ENCODE results near the gene PEAK1. TPM values are rescaled to one million over a fixed set of nuclear protein-coding genes. Genes with fewer than 3 reads are reported as not detected.

Gene PEAK1
- total RNA-seq, 1 experiment from 2014 or later = 18.4 TPM

DNA sequence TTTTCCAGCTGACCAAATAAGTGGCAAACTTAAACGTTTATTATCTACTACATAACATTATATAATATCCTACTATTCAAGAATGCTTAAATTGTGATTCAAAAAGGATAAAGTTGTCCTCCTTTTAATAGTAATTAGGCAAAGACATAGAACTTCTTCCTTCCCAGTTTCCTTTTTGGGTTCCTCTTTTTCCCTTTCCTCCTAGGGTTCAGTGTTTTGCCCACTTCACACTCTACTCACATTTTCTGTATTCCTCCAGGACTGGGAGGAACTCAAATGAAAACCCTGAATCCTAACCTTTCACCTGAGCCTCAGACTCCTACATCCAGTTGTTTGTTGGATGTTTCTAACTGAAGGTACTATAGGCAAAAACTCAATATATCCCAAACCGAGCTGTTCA is 132.5 kb downstream of the PEAK1 start:
- BruUV-seq (replicated peaks) = no TSS peak
- ChIA-PET POLR2A (no interaction called here), CTCF (no interaction called here)
- Mint-ChIP-seq H3K4me3 (ENCODE audit: unreplicated experiment) (no peak overlapping the region), H3K9me3 (ENCODE audit: unreplicated experiment) (no peaks in the 10 kb centered on the region), H3K4me1 (ENCODE audit: low read depth, unreplicated experiment) (no peaks in the 10 kb centered on the region), H3K27me3 (ENCODE audit: insufficient read depth, unreplicated experiment) (no peaks in the 10 kb centered on the region), H3K27ac (ENCODE audit: unreplicated experiment) (no peak overlapping the region), H3K36me3 (ENCODE audit: insufficient read depth, unreplicated experiment) (no peaks in the 10 kb centered on the region)
- H3K4me3 ChIP-seq (ENCODE audit: low read depth, low read length) = no peak overlapping the region
- H3K4me1 ChIP-seq = no peaks in the 10 kb centered on the region
- H3K36me3 ChIP-seq (ENCODE audit: control insufficient read depth, insufficient read depth, low read length) = no peaks in the 10 kb centered on the region
- H3K27me3 ChIP-seq (replicated peaks; ENCODE audit: control insufficient read depth, insufficient read depth, low read length) = no peaks in the 10 kb centered on the region
- TF ChIP-seq, protein P1, sequence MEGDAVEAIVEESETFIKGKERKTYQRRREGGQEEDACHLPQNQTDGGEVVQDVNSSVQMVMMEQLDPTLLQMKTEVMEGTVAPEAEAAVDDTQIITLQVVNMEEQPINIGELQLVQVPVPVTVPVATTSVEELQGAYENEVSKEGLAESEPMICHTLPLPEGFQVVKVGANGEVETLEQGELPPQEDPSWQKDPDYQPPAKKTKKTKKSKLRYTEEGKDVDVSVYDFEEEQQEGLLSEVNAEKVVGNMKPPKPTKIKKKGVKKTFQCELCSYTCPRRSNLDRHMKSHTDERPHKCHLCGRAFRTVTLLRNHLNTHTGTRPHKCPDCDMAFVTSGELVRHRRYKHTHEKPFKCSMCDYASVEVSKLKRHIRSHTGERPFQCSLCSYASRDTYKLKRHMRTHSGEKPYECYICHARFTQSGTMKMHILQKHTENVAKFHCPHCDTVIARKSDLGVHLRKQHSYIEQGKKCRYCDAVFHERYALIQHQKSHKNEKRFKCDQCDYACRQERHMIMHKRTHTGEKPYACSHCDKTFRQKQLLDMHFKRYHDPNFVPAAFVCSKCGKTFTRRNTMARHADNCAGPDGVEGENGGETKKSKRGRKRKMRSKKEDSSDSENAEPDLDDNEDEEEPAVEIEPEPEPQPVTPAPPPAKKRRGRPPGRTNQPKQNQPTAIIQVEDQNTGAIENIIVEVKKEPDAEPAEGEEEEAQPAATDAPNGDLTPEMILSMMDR (IDR thresholded peaks at IDR 0.05; ENCODE audit: insufficient read depth in 1 of 2, low read depth in 1 of 2, low read length in 1 of 2, severe bottlenecking in 1 of 2, unreplicated experiment in 1 of 2) = no peak
- DNase-seq = no peak
- no peaks in the 10 kb centered on the region for H3K9me3 ChIP-seq
- intact Hi-C loops (cut with micrococcal nuclease; ENCODE audit: unreplicated experiment) = no loop called here

DNA sequence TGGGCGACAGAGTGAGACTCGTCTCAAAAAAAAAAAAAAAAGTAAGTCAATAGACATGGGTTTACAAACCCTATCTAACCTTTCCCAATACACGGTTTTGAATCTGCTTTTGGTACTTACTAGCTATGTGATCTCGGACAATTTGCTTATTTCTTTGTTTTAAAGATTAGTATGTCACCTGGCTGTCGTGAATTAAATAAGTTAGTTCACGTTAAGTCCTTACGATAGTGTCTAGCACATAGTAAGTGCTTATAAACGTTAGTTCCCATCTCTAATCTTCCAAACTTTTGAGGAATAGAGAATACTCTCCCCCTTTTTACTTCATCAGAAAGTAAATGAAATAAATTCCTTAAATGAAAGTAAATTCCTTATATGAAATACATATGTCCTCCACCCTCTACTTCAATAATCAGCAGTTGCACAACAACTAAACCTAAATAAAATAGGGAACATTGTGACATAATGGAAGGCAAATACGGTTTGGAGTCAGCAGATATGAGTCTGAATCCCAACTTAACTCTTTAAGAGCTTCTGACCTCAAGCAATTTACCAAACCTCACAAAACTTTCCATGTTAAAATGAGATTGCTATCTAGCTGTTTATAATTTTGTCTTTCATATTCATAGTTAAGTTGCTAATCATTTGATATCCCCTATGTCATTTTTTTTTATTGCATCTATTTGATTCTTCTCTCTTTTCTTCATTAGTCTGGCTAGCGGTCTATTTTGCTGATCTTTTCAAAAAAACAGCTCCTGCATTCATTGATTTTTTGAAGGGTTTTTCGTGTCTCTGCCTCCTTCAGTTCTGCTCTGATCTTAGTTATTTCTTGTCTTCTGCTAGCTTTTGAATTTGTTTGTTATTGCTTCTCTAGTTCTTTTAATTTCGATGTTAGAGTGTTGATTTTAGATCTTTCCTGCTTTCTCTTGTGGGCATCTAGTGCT is 134.6 kb downstream of the PEAK1 start:
- H3K36me3 Mint-ChIP-seq (ENCODE audit: insufficient read depth, unreplicated experiment) = no peaks in the 10 kb centered on the region
- no peaks in the 10 kb centered on the region; the same call in 1 of the 2 replicates for H3K4me1 ChIP-seq
- ChIA-PET CTCF (interaction anchor here (0.6 to 0.8 kb wide), 2 partner anchors 258 to 262 kb away, joined by 4 to 5 read pairs; no protein-coding TSS in a partner anchor), POLR2A (no interaction called here)
- H3K36me3 ChIP-seq (ENCODE audit: control insufficient read depth, insufficient read depth, low read length) = no peaks in the 10 kb centered on the region
- H3K9me3 Mint-ChIP-seq (ENCODE audit: unreplicated experiment) = no peaks in the 10 kb centered on the region
- no peaks in the 10 kb centered on the region for H3K9me3 ChIP-seq
- H3K27me3 Mint-ChIP-seq (ENCODE audit: insufficient read depth, unreplicated experiment) = no peaks in the 10 kb centered on the region
- no peak overlapping the region for H3K27ac Mint-ChIP-seq (ENCODE audit: unreplicated experiment)
- no peaks in the 10 kb centered on the region for H3K4me1 Mint-ChIP-seq (ENCODE audit: low read depth, unreplicated experiment)
- H3K27me3 ChIP-seq (replicated peaks; ENCODE audit: control insufficient read depth, insufficient read depth, low read length) = no peaks in the 10 kb centered on the region
- H3K4me3 Mint-ChIP-seq (ENCODE audit: unreplicated experiment) = no peak overlapping the region
- H3K4me3 ChIP-seq (ENCODE audit: low read depth, low read length) = no peak overlapping the region
- DNase-seq = no peak
- no TSS peak for BruUV-seq (replicated peaks)
- intact Hi-C loops (cut with micrococcal nuclease; ENCODE audit: unreplicated experiment) = no loop called here
- TF ChIP-seq, protein P1 (IDR thresholded peaks at IDR 0.05; ENCODE audit: insufficient read depth in 1 of 2, low read depth in 1 of 2, low read length in 1 of 2, severe bottlenecking in 1 of 2, unreplicated experiment in 1 of 2) = no peak

DNA sequence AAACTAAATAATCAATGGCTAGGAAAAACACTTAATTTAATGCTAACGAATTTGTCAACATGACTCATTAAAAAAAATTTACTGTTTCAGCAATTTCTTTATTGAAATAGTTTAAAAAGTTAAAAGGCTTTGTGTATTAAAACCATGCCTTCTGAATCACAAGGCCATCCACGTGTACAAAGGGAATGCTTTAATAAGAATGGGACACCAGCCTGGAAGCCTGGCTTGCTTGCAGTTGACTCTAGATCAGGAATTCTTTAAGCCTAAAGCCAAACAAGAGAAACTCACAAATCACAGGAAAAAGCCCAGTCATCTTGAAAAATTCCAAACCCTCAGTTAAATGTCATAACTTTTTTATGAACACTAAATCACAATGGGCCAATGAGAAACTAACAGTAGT is 137.6 kb downstream of the PEAK1 start:
- Mint-ChIP-seq H3K27me3 (ENCODE audit: insufficient read depth, unreplicated experiment) (no peaks in the 10 kb centered on the region), H3K36me3 (ENCODE audit: insufficient read depth, unreplicated experiment) (no peaks in the 10 kb centered on the region), H3K4me1 (ENCODE audit: low read depth, unreplicated experiment) (no peaks in the 10 kb centered on the region), H3K27ac (ENCODE audit: unreplicated experiment) (no peak overlapping the region), H3K4me3 (ENCODE audit: unreplicated experiment) (no peak overlapping the region), H3K9me3 (ENCODE audit: unreplicated experiment) (no peaks in the 10 kb centered on the region)
- Histone ChIP-seq H3K36me3 (ENCODE audit: control insufficient read depth, insufficient read depth, low read length) (no peaks in the 10 kb centered on the region), H3K9me3 (no peaks in the 10 kb centered on the region), H3K4me1 (no peaks in the 10 kb centered on the region; the same call in 1 of the 2 replicates), H3K27me3 (replicated peaks; ENCODE audit: control insufficient read depth, insufficient read depth, low read length) (no peaks in the 10 kb centered on the region), H3K4me3 (ENCODE audit: low read depth, low read length) (no peak overlapping the region)
- DNase-seq = no peak
- TF ChIP-seq, protein P1 (IDR thresholded peaks at IDR 0.05; ENCODE audit: insufficient read depth in 1 of 2, low read depth in 1 of 2, low read length in 1 of 2, severe bottlenecking in 1 of 2, unreplicated experiment in 1 of 2) = no peak
- CTCF ChIA-PET = no interaction called here
- BruUV-seq (replicated peaks) = no TSS peak
- POLR2A ChIA-PET = no interaction called here
- intact Hi-C loops (cut with micrococcal nuclease; ENCODE audit: unreplicated experiment) = no loop called here
